NB4 (cell line): ENCODE data around the gene SPDYE16.

Experiments
- CTCF ChIP-seq: IDR thresholded peaks from one replicate; pipeline ENCODE4 v1.5.1; 2012; ENCODE audit warnings: low read depth, low read length
- MAX ChIP-seq: IDR thresholded peaks from 2 replicates; pipeline ENCODE4 v1.6.1; 2011; ENCODE audit warnings: low read depth, low read length
- POLR2A ChIP-seq: IDR thresholded peaks from 2 replicates; pipeline ENCODE4 v1.6.1; 2011; ENCODE audit warnings: mild to moderate bottlenecking; ENCODE audit not compliant: insufficient read length; ENCODE audit errors: extremely low read depth

DNA sequence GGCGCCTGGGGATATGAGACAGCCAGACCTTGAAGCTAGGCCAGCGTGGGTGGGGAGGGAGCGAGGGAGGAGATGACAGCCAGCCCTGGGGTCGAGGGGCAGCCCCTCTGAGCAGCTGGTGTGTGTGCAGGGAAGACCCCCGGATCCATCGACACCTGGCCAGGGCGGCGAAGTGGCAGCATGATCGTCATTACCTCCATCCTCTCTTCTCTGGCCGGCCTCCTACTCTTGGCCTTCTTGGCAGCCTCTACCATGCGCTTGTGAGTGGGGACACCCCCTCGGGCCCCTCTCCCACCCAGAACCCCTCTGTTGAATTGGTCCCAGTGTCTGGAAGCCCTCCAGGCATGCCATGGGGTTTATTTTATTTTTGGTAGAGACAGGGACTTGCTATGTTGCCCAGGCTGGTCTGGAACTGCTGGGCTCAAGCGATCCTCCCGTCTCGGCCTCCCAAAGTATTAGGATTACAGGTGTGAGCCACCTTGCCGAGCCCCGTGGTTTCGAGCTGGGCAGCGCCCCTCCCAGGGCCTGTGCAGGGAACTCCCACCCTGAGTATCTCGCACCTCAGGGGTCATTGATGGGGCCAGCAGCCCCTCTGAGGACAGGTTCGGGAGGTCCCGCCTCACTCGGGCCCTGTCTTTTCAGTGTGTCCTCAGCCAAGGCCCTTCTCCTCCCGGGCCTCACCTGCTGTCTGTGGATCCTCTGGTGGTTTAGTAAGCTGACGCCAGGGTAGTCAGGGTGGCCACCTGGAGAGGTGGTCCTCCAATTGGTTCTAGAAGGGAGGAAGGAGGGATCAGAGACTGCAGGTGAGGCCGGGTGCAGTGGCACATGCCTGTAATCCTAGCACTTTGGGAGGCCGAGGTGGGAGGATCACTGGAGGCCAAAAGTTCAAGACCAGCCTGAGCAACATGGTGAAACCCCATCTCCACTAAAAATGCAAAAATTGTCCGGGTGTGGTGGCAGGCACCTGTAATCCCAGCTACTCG lies 29.0 kb downstream of the SPDYE16 start:
- TF ChIP-seq CTCF, result no peak
- TF ChIP-seq POLR2A, result no peak
- no peak for TF ChIP-seq MAX
